GM12878 (cell line): ENCODE data around the gene TMSB10. TPM values are rescaled to one million over a fixed set of nuclear protein-coding genes. Genes with fewer than 3 reads are reported as not detected.
A peak's percentile ranks its signal among the peaks of the same experiment; 100 is the strongest.

Source experiments
- ATAC-seq: fragments of 200-7000 bp; cut with Tn5 transposase; 3 replicates; pipeline ENCODE4 v1.9.1; 2020; ENCODE audit warnings: mild to moderate bottlenecking, moderate library complexity
- BruUV-seq: library from RNA; stranded (reverse); fragments of 400-500 nt; replicated peaks from 2 replicates; lab custom pipeline; 2021; lab: Mats Ljungman, UMichigan
- CTCF ChIA-PET: fragments of 300-600 bp; sonication (Branson Sonifier 250); formaldehyde crosslinking; extraction: SDS; loops from one replicate; lab custom pipeline; 2021; ENCODE audit warnings: inconsistent platforms; lab: Yijun Ruan, JAX
- POLR2A ChIA-PET: fragments of 350-600 bp; formaldehyde crosslinking; extraction: SDS; loops from one replicate; lab custom pipeline; 2021; ENCODE audit warnings: inconsistent platforms; lab: Charles Lee
- RAD21 ChIA-PET: fragments of 300-600 bp; sonication (Branson Sonifier 250); formaldehyde crosslinking; loops from one replicate; lab custom pipeline; 2023; ENCODE audit warnings: antibody characterized with exemption; ENCODE audit not compliant: unreplicated experiment; lab: Charles Lee
- SMC1A ChIA-PET: fragments of 300-600 bp; sonication (Branson Sonifier 250); formaldehyde crosslinking; loops from one replicate; lab custom pipeline; 2023; ENCODE audit not compliant: unreplicated experiment, uncharacterized antibody; lab: Charles Lee
- DNase-seq: peaks from one replicate; pipeline ENCODE4 v3.0.0-alpha.2; 2011; ENCODE audit warnings: low read depth, low spot score
- FAIRE-seq: peaks from 3 replicates; lab custom pipeline; 2011; peaks lifted over from hg19 to GRCh38; lab: Jason Lieb, UNC
- H2AFZ ChIP-seq: 2 replicates; pipeline ENCODE4 v1.6.0; 2011; ENCODE audit warnings: low read depth, low read length, control low read depth; ENCODE audit not compliant: control insufficient read depth
- H3K27ac ChIP-seq: 2 replicates; pipeline ENCODE4 v1.5.1; 2011; ENCODE audit warnings: control low read depth; ENCODE audit not compliant: control insufficient read depth, insufficient read depth
- H3K27me3 ChIP-seq, 2 experiments: replicated peaks in 1 of 2; 2 replicates each; pipeline versions ENCODE4 v1.6.0 to v1.6.1; 2011; ENCODE audit warnings: low read length in 1 of 2; ENCODE audit not compliant: control insufficient read depth in 2 of 2, insufficient read depth in 2 of 2
- H3K36me3 ChIP-seq, 2 experiments: 2 replicates each; pipeline ENCODE4 v1.5.1; 2011; ENCODE audit warnings: low read length in 1 of 2; ENCODE audit not compliant: control insufficient read depth in 2 of 2, insufficient read depth in 2 of 2
- H3K4me1 ChIP-seq: 2 replicates; pipeline ENCODE4 v1.6.1; 2011; ENCODE audit warnings: mild to moderate bottlenecking, low read length, moderate library complexity, mixed read lengths; ENCODE audit not compliant: control insufficient read depth, insufficient read depth
- H3K4me2 ChIP-seq: 2 replicates; pipeline ENCODE4 v1.6.0; 2011; ENCODE audit warnings: control low read depth; ENCODE audit not compliant: control insufficient read depth, insufficient read depth
- H3K4me3 ChIP-seq: fragments of 200-600 bp; sonication (generic); 2 replicates; pipeline ENCODE4 v1.5.1; 2016
- H3K79me2 ChIP-seq: 2 replicates; pipeline ENCODE4 v1.6.0; 2011; ENCODE audit warnings: low read length; ENCODE audit not compliant: control insufficient read depth, insufficient read depth
- H3K9ac ChIP-seq: 2 replicates; pipeline ENCODE4 v1.8.0; 2011; ENCODE audit warnings: low read length, control low read depth, mixed read lengths; ENCODE audit not compliant: control insufficient read depth, insufficient read depth
- H3K9me3 ChIP-seq: replicated peaks from 3 replicates; pipeline ENCODE4 v1.5.1; 2011; ENCODE audit warnings: mild to moderate bottlenecking, low read length; ENCODE audit not compliant: control insufficient read depth, insufficient read depth
- H4K20me1 ChIP-seq: 2 replicates; pipeline ENCODE4 v1.6.0; 2011; ENCODE audit not compliant: control insufficient read depth, insufficient read depth
- CBX3 ChIP-seq: fragments of 200-600 bp; sonication (generic); IDR thresholded peaks from 2 replicates; pipeline ENCODE4 v1.6.1; 2016; ENCODE audit warnings: low read depth, borderline replicate concordance
- EED ChIP-seq: sonication (generic); IDR thresholded peaks from 2 replicates; pipeline ENCODE4 v1.6.1; 2016; ENCODE audit warnings: antibody characterized with exemption, low read depth
- MEF2A ChIP-seq: IDR thresholded peaks from 2 replicates; pipeline ENCODE4 v1.6.1; 2011; ENCODE audit warnings: low read depth, mild to moderate bottlenecking, low read length, moderate library complexity; ENCODE audit not compliant: insufficient read depth
- NFIC ChIP-seq: IDR thresholded peaks from 2 replicates; pipeline ENCODE4 v1.6.1; 2012; ENCODE audit warnings: low read depth, mild to moderate bottlenecking, inconsistent platforms, low read length, moderate library complexity
- PAX8 ChIP-seq: fragments of 450-650 bp; IDR thresholded peaks from 2 replicates; pipeline ENCODE4 v1.6.1; 2017; ENCODE audit warnings: mild to moderate bottlenecking, moderate library complexity
- PML ChIP-seq: IDR thresholded peaks from 2 replicates; pipeline ENCODE4 v1.6.1; 2012; ENCODE audit warnings: low read length, inconsistent platforms
- RELA ChIP-seq: fragments of 450-650 bp; IDR thresholded peaks from 2 replicates; pipeline ENCODE4 v1.8.0; 2014; ENCODE audit warnings: borderline replicate concordance; ENCODE audit not compliant: partially characterized antibody
- SREBF2 ChIP-seq: IDR thresholded peaks from 2 replicates; pipeline ENCODE4 v1.6.1; 2012; ENCODE audit warnings: mild to moderate bottlenecking, low read length
- TBL1XR1 ChIP-seq: IDR thresholded peaks from 2 replicates; pipeline ENCODE4 v1.6.1; 2012; ENCODE audit warnings: low read depth, low read length, improper control_type of control experiment
- TCF3 ChIP-seq: IDR thresholded peaks from 2 replicates; pipeline ENCODE4 v1.6.1; 2012; ENCODE audit warnings: low read depth, mild to moderate bottlenecking, low read length, borderline replicate concordance; ENCODE audit not compliant: insufficient read depth
- WGBS: methylation state at CpG from one replicate; pipeline ENCODE4 v1.1.6; 2016; ENCODE audit warnings: low lambda C conversion rate; ENCODE audit not compliant: insufficient replicate concordance, insufficient coverage; ENCODE audit errors: missing lambda C conversion rate; 5-methylcytosine and 5-hydroxymethylcytosine counted together
- in situ Hi-C: fragments of 300-500 bp; cut with MboI; formaldehyde crosslinking; loops from 9 replicates; pipeline ENCODE4 v1.14.3; 2018; ENCODE audit warnings: mixed read lengths
- intact Hi-C: fragments of 100-400 bp; cut with micrococcal nuclease; formaldehyde crosslinking; loops from one replicate; pipeline ENCODE4 v1.14.2; 2022; ENCODE audit not compliant: unreplicated experiment
- polyA plus RNA-seq, 11 experiments: library from polyadenylated mRNA; depleted of rRNA in 4 of 11; unstranded in 6 of 11; stranded (reverse) in 5 of 11; fragments of >200 nt; fragmentation: Nextera tagmentation in 4 of 11; fragmentation: Illumina TruSeq in 1 of 11; extraction: Ambion mirVana in 4 of 11; extraction: Trizol in 1 of 11; gene quantifications; 1 replicate in 1 of 11; 2 replicates in 10 of 11; pipeline versions ENCODE4 v1.2.1 to v1.2.3, GENCODE V29; 2011 to 2016; ENCODE audit warnings: inconsistent platforms in 2 of 11, missing spikeins in 2 of 11, low read depth in 1 of 11
- total RNA-seq, 4 experiments: library from RNA; depleted of rRNA in 3 of 4; stranded (reverse); fragments of >200 nt in 3 of 4; fragmentation: Illumina TruSeq in 1 of 4; extraction: Trizol in 1 of 4; gene quantifications; 2 replicates each; pipeline versions ENCODE4 v1.2.1 to v1.2.3, GENCODE V29; 2013 to 2021
- TF ChIP-seq, protein P1 (sequence below): fragments of 450-650 bp; IDR thresholded peaks from 2 replicates; pipeline ENCODE4 v1.6.1; 2016; ENCODE audit warnings: mild to moderate bottlenecking
- TF ChIP-seq, protein P2 (sequence below): fragments of 450-650 bp; IDR thresholded peaks from 2 replicates; pipeline ENCODE4 v1.6.1; 2017; ENCODE audit warnings: mild to moderate bottlenecking, low read depth, inconsistent platforms; ENCODE audit not compliant: poor library complexity, severe bottlenecking
- TF ChIP-seq, protein P3 (sequence below): IDR thresholded peaks from 2 replicates; pipeline ENCODE4 v1.6.1; 2012; ENCODE audit warnings: low read length, inconsistent platforms
- TF ChIP-seq, protein P4 (sequence below): fragments of 150-350 bp; IDR thresholded peaks from 2 replicates; pipeline ENCODE4 v1.6.1; 2016; ENCODE audit warnings: low read depth, low read length

The TMSB10 gene
- total and polyA plus RNA-seq, 10 of the 15 experiments (the other 5 are each of a cell fraction or from before 2014, with no cell fraction given), result 1,406 to 4,860 (median 3,381) TPM

DNA sequence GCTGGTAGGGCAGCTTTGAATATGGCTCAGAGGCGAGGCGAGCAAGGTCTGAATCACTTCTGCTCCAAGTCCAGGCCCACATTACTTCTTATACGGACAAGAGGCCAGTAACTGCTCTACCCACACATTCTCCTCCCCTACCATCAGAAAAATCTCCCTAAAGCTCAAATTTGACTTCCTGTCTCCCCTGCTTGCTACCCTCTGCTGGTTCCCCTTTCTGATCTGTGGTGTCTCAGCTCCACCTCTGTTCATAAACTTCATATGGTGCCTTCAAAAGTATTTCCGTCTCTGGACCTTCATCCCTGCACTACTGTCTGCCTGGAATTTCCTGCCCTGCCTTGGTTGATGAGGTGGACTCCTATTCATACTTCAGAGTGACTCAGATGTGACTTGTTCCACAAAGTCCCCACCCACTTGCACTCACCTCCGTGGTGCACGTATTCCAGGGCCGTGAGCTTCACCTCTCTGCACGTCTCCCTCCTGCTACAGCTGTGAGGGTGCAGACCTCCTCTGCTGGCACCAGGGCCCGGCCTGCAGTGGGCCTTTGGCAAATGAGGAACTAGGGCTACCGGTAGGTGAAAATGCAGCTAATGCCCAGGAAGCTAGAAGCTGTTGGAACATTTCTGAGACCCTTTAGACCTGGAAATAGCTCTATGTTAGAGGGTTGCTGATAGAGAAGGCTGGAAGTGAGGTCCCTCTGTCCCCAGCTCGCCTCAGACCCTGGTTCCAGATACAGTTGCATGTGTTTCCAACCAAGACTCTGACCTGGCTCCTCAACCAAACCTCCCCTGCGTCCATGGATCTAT is 41.0 kb downstream of the TMSB10 start:
- intact Hi-C loops, result loop anchor here (1.0 kb wide), 2 partner anchors 19 to 24 kb away; no protein-coding TSS in a partner anchor
- no peaks in the 10 kb centered on the region for H3K27me3 ChIP-seq
- ChIA-PET POLR2A (interaction anchor here (0.5 to 14.1 kb wide), 20 partner anchors 8 to 680 kb away, joined by 3 to 265 read pairs (median 6); partner anchors contain the start of genes KCMF1 and TMSB10), RAD21 (interaction anchor here (0.7 to 10.8 kb wide), 17 partner anchors 8 to 354 kb away, joined by 3 to 300 read pairs (median 6); partner anchors contain the start of gene KCMF1), SMC1A (interaction anchor here (0.6 to 22.1 kb wide), 20 partner anchors 9 to 488 kb away, joined by 3 to 378 read pairs (median 5); partner anchors contain the start of gene KCMF1), CTCF (interaction anchor here (0.7 to 11.7 kb wide), 28 partner anchors 8 to 375 kb away, joined by 3 to 275 read pairs (median 4); partner anchors contain the start of gene KCMF1)
- ATAC-seq (peak; percentile 72), DNase-seq (peak; percentile 93), FAIRE-seq (peak; percentile 38)
- H4K20me1 ChIP-seq, result no peaks in the 10 kb centered on the region
- peak overlapping the region; percentile 87 for H3K4me2 ChIP-seq
- peak overlapping the region; percentile 49 for H2AFZ ChIP-seq
- peaks cover 31% of the 10 kb centered on the region for H3K4me1 ChIP-seq
- H3K9ac ChIP-seq, result peak overlapping the region; percentile 36; the same call in 1 of the 2 replicates
- H3K9me3 ChIP-seq, result no peaks in the 10 kb centered on the region
- peak overlapping the region; percentile 100 for H3K27ac ChIP-seq
- peaks cover 60% of the 10 kb centered on the region for H3K79me2 ChIP-seq
- no TSS peak for BruUV-seq
- H3K36me3 ChIP-seq, result peaks cover 0 to 3% of the 10 kb centered on the region in 2 experiments; a peak in 2 of 4 replicates
- in situ Hi-C loops, result loop anchor here (25.0 kb wide), 1 partner anchor 1491 kb away; the partner anchor contains the start of gene KDM3A
- peak overlapping the region; percentile 62 for H3K4me3 ChIP-seq
- 8% methylated on average over 12 of the region's 12 CpGs for WGBS
- TF ChIP-seq MEF2A (0 out of 2 replicates have a peak, but pooled peaks have one; percentile 64), NFIC (peak; percentile 61; the same call in 1 of the 2 replicates), PAX8 (no peak), SREBF2 (no peak), TBL1XR1 (no peak), CBX3 (no peak), PML (peak; percentile 37), RELA (peak; percentile 59), TCF3 (peak; percentile 46; the same call in 1 of the 2 replicates), EED (peak; percentile 94)
- TF ChIP-seq, protein P1, sequence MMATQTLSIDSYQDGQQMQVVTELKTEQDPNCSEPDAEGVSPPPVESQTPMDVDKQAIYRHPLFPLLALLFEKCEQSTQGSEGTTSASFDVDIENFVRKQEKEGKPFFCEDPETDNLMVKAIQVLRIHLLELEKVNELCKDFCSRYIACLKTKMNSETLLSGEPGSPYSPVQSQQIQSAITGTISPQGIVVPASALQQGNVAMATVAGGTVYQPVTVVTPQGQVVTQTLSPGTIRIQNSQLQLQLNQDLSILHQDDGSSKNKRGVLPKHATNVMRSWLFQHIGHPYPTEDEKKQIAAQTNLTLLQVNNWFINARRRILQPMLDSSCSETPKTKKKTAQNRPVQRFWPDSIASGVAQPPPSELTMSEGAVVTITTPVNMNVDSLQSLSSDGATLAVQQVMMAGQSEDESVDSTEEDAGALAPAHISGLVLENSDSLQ, result no peak; the same call in none of the 2 replicates
- TF ChIP-seq, protein P2, sequence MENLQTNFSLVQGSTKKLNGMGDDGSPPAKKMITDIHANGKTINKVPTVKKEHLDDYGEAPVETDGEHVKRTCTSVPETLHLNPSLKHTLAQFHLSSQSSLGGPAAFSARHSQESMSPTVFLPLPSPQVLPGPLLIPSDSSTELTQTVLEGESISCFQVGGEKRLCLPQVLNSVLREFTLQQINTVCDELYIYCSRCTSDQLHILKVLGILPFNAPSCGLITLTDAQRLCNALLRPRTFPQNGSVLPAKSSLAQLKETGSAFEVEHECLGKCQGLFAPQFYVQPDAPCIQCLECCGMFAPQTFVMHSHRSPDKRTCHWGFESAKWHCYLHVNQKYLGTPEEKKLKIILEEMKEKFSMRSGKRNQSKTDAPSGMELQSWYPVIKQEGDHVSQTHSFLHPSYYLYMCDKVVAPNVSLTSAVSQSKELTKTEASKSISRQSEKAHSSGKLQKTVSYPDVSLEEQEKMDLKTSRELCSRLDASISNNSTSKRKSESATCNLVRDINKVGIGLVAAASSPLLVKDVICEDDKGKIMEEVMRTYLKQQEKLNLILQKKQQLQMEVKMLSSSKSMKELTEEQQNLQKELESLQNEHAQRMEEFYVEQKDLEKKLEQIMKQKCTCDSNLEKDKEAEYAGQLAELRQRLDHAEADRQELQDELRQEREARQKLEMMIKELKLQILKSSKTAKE, result peak; percentile 49
- TF ChIP-seq, protein P3, sequence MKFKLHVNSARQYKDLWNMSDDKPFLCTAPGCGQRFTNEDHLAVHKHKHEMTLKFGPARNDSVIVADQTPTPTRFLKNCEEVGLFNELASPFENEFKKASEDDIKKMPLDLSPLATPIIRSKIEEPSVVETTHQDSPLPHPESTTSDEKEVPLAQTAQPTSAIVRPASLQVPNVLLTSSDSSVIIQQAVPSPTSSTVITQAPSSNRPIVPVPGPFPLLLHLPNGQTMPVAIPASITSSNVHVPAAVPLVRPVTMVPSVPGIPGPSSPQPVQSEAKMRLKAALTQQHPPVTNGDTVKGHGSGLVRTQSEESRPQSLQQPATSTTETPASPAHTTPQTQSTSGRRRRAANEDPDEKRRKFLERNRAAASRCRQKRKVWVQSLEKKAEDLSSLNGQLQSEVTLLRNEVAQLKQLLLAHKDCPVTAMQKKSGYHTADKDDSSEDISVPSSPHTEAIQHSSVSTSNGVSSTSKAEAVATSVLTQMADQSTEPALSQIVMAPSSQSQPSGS, result no peak
- TF ChIP-seq, protein P4, sequence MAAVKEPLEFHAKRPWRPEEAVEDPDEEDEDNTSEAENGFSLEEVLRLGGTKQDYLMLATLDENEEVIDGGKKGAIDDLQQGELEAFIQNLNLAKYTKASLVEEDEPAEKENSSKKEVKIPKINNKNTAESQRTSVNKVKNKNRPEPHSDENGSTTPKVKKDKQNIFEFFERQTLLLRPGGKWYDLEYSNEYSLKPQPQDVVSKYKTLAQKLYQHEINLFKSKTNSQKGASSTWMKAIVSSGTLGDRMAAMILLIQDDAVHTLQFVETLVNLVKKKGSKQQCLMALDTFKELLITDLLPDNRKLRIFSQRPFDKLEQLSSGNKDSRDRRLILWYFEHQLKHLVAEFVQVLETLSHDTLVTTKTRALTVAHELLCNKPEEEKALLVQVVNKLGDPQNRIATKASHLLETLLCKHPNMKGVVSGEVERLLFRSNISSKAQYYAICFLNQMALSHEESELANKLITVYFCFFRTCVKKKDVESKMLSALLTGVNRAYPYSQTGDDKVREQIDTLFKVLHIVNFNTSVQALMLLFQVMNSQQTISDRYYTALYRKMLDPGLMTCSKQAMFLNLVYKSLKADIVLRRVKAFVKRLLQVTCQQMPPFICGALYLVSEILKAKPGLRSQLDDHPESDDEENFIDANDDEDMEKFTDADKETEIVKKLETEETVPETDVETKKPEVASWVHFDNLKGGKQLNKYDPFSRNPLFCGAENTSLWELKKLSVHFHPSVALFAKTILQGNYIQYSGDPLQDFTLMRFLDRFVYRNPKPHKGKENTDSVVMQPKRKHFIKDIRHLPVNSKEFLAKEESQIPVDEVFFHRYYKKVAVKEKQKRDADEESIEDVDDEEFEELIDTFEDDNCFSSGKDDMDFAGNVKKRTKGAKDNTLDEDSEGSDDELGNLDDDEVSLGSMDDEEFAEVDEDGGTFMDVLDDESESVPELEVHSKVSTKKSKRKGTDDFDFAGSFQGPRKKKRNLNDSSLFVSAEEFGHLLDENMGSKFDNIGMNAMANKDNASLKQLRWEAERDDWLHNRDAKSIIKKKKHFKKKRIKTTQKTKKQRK, result no peak
